Right lobe of liver (tissue), 6 donors: Measurements from ENCODE around the gene GJC3. TPM values are rescaled to one million over a fixed set of nuclear protein-coding genes. Genes with fewer than 3 reads are reported as not detected.
"Not testable (repeated sequence)": the region's sequence is repeated elsewhere in the genome, so short reads cannot be mapped to it uniquely, and the experiment has no call there.

ENCODE experiments used
- ATAC-seq, 4 donors: fragments of 200-7000 bp; cut with Tn5 transposase; one replicate each; pipeline ENCODE4 v1.9.1; 2020; ENCODE audit warnings: mild to moderate bottlenecking in 4 of 4, moderate library complexity in 4 of 4
- DNase-seq, 3 donors: peaks; one replicate each; pipeline ENCODE4 v3.0.0-alpha.2; 2020
- H3K27ac ChIP-seq, 3 donors: fragments of 200-600 bp; one replicate each; pipeline ENCODE4 v1.8.0; 2022
- H3K27me3 ChIP-seq, 2 donors: fragments of 200-600 bp; one replicate each; pipeline ENCODE4 v1.8.0; 2022
- H3K36me3 ChIP-seq, 4 donors: fragments of 200-600 bp; sonication (generic) in 1 of 4; one replicate each; pipeline versions ENCODE4 v1.5.1 to v1.8.0; 2017 to 2022; ENCODE audit warnings: control low read depth in 1 of 4
- H3K4me1 ChIP-seq, 4 donors: fragments of 200-600 bp; sonication (generic) in 1 of 4; one replicate each; pipeline versions ENCODE4 v1.5.1 to v1.8.0; 2017 to 2022; ENCODE audit warnings: control low read depth in 1 of 4
- H3K4me3 ChIP-seq, 3 donors: fragments of 200-600 bp; one replicate each; pipeline ENCODE4 v1.8.0; 2022
- H3K9me3 ChIP-seq, 4 donors: fragments of 200-600 bp; sonication (generic) in 1 of 4; one replicate each; pipeline versions ENCODE4 v1.5.1 to v1.8.0; 2017 to 2022; ENCODE audit warnings: control low read depth in 1 of 4
- POLR2A ChIP-seq: fragments of 450-650 bp; IDR thresholded peaks from one replicate; pipeline ENCODE4 v1.6.1; 2017; ENCODE audit warnings: antibody characterized with exemption, mild to moderate bottlenecking
- WGBS: methylation state at CpG from one replicate; pipeline ENCODE4 v1.1.6; 2018; ENCODE audit warnings: low coverage, low lambda C conversion rate; ENCODE audit not compliant: insufficient coverage; ENCODE audit errors: missing lambda C conversion rate; 5-methylcytosine and 5-hydroxymethylcytosine counted together
- intact Hi-C, 2 donors: fragments of 100-400 bp; cut with DNase I; formaldehyde crosslinking; loops; one replicate each; pipeline versions ENCODE4 v1.11.2 to v1.14.1; 2022
- total RNA-seq, 6 experiments: library from RNA; depleted of rRNA in 2 of 6; stranded (reverse); fragments of >200 nt in 2 of 6; fragmentation: NEBNext Ultra II Directional in 3 of 6; extraction: Animal tissue kit (Norgen Biotek cat#: 25700) in 3 of 6; gene quantifications; one replicate each; pipeline versions ENCODE4 v1.1.0 to v1.2.4, GENCODE V29; 2016 to 2023
- TF ChIP-seq, protein P1 (sequence below), 4 donors: fragments of 200-600 bp in 3 of 4; fragments of 450-650 bp in 1 of 4; IDR thresholded peaks; one replicate each; pipeline versions ENCODE4 v1.5.1 to v1.8.0; 2016 to 2022; ENCODE audit warnings: antibody characterized with exemption in 4 of 4, mild to moderate bottlenecking in 2 of 4
- donor health status: DM: no; HTN: yes; CAD: no.
- donor health status: DM: no; HTN: no; CAD: no.
- donor health status: DM: no; HTN: no; CAD: no.
- donor health status: DM: no; HTN: yes; CAD: no.
- donor health status: DM: no; HTN: yes; CAD: no.

GJC3 gene
- total RNA-seq, 6 experiments from 2014 or later = 0.17 to 0.86 (median 0.44) TPM

DNA sequence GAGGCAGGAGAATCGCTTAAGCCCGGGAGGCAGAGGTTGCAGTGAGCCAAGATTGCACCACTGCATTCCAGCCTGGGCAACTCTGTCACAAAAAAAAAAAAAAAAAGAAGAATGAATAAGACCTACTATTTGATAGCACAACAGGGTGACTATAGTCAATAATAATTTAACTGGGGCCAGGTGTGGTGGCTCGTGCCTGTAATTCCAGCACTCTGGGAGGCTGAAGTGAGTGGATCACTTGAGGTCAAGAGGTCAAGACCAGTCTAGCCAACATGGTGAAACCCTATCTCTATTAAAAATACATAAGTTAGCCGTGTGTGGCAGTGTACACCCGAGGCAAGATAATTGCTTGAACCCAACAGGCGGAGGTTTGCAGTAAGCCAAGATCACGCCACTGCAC is 44.4 kb upstream of the GJC3 start:
- H3K9me3 ChIP-seq, H3K27me3 ChIP-seq, intact Hi-C loops, DNase-seq: not testable (repeated sequence)
- ATAC-seq = peak in 2 of 4 donors; percentile 1 to 11
- 35% methylated on average over 7 of the region's 7 CpGs for WGBS
- peak overlapping the region; percentile 34 to 76 (median 69) for H3K4me3 ChIP-seq
- peaks cover 0 to 51% (median 20%) of the 10 kb centered on the region in 4 donors for H3K4me1 ChIP-seq
- H3K27ac ChIP-seq = peak overlapping the region in 2 of 3 donors; percentile 89 to 94
- H3K36me3 ChIP-seq = peaks cover 0 to 26% (median 5%) of the 10 kb centered on the region in 4 donors
- peak; percentile 21 for TF ChIP-seq POLR2A

DNA sequence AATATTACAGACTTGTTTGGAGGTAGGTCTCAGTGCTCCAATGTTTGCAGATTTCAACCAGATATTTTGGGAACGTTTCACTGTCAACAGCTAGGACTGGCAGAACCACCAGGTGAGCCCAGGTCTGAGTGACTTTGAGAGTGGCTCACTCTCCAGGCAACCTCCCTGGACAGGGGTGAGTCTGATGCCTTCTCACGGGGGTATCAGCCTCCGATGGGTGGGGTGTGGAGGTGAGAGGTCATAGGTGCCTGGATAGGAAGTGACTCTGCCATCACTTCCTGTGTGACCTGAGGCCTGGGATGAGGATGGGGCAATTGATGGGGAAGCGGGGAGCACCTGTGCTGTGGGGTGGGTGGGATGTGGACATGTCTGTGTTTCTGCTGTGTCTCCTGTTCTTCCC is 41.8 kb upstream of the GJC3 start:
- intact Hi-C loops = no loop called here
- WGBS = no CpG with 5 or more reads among the region's 4 CpGs
- H3K27me3 ChIP-seq = no peaks in the 10 kb centered on the region
- H3K36me3 ChIP-seq = peaks cover 0 to 52% (median 17%) of the 10 kb centered on the region in 4 donors
- no peak for TF ChIP-seq POLR2A
- TF ChIP-seq, protein P1, sequence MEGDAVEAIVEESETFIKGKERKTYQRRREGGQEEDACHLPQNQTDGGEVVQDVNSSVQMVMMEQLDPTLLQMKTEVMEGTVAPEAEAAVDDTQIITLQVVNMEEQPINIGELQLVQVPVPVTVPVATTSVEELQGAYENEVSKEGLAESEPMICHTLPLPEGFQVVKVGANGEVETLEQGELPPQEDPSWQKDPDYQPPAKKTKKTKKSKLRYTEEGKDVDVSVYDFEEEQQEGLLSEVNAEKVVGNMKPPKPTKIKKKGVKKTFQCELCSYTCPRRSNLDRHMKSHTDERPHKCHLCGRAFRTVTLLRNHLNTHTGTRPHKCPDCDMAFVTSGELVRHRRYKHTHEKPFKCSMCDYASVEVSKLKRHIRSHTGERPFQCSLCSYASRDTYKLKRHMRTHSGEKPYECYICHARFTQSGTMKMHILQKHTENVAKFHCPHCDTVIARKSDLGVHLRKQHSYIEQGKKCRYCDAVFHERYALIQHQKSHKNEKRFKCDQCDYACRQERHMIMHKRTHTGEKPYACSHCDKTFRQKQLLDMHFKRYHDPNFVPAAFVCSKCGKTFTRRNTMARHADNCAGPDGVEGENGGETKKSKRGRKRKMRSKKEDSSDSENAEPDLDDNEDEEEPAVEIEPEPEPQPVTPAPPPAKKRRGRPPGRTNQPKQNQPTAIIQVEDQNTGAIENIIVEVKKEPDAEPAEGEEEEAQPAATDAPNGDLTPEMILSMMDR (IDR thresholded peaks at IDR 0.05) = no peak
- H3K4me1 ChIP-seq = peaks cover 0 to 47% (median 14%) of the 10 kb centered on the region in 4 donors
- peak overlapping the region in 1 of 3 donors; percentile 89 for H3K27ac ChIP-seq
- no peaks in the 10 kb centered on the region for H3K9me3 ChIP-seq
- DNase-seq (peak in 1 of 3 donors; percentile 61), ATAC-seq (peak; percentile 4 to 32 (median 19))
- no peak overlapping the region for H3K4me3 ChIP-seq

DNA sequence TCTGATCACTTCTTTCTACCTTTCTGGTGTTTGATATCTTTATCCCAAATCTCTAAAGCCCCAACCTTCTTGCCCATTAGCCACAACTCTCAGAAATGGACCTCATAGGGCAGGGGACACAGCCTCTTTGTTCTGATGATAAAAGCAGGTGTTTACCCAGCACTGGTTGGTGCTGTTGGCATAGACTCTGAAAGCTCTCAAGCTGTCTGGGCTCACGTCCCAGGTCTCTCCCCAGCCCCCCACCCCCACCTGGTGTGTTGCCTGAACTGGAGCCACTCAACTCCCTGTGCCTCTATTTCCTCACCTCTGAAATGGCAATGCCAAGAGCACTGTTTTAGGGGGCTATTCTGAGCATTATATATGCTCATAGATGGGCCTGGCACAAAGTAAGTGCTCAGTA is 40.4 kb upstream of the GJC3 start:
- Histone ChIP-seq H3K27ac (peak overlapping the region in 1 of 3 donors; percentile 49), H3K4me1 (peaks cover 0 to 47% (median 13%) of the 10 kb centered on the region in 4 donors), H3K36me3 (peaks cover 0 to 57% (median 19%) of the 10 kb centered on the region in 4 donors)
- intact Hi-C loops, H3K27me3 ChIP-seq, H3K9me3 ChIP-seq, H3K4me3 ChIP-seq: not testable (repeated sequence)
- ATAC-seq (peak; percentile 75 to 78 (median 76)), DNase-seq (peak in 2 of 3 donors; percentile 73 to 78)
- WGBS = 20% methylated on average over 1 of the region's 1 CpG

DNA sequence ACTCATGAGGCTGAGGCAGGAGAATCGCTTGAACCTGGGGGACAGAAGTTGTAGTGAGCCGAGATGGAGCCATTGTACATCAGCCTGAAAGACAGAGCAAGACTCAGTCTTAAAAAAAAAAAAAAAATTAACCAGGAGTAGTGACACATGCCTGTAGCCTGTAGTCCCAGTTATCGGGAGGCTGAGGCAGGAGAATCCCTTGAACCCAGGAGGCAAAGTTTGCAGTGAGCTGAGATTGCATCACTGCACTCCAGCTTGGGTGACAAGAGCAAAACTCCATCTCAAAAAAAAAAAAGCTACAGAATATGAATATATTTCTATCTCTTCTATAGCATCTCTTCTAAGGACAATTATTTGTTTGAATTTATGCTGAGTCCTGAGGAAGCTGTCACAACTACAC is 39.9 kb upstream of the GJC3 start:
- H3K36me3 ChIP-seq = peaks cover 0 to 57% (median 19%) of the 10 kb centered on the region in 4 donors
- H3K27me3 ChIP-seq = no peaks in the 10 kb centered on the region
- H3K4me3 ChIP-seq = no peak overlapping the region
- H3K27ac ChIP-seq = peak overlapping the region in 1 of 3 donors; percentile 39
- DNase-seq (no peak), ATAC-seq (peak in 1 of 4 donors; percentile 4)
- peaks cover 0 to 47% (median 13%) of the 10 kb centered on the region in 4 donors for H3K4me1 ChIP-seq
- intact Hi-C loops = no loop called here
- no peaks in the 10 kb centered on the region for H3K9me3 ChIP-seq
- TF ChIP-seq POLR2A = no peak
- TF ChIP-seq, protein P1 (IDR thresholded peaks at IDR 0.05) = no peak
- 73% methylated on average over 3 of the region's 3 CpGs for WGBS

DNA sequence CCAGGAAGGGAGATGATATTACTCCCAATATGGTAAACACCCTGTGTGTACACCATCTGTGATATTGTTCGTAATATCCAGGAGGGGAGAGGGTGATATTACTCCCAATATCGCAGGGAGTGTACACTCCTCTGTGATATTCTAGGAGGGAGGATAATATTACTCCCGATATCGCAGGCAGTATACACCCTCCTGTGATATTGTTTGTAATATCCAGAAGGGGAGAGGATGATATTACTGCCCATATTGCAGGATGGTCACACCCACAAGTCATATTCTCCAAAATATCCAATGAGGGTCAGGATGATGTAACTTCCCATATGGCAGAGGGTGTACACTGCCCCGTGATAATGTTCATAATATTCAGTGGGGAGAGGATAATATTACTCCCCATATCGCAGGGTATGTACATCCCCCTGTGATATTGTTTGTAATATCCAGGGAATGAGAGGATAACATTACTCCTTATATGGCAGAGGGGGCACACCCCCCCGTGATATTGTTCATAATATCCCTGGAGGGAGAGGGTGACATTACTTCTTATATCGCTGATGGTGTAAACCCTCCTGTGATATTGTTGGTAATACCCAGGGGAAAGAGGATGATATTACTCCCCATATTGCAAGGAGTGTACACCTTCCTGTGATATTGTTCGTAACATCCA is 29.3 kb upstream of the GJC3 start:
- peaks cover 0 to 13% (median 4%) of the 10 kb centered on the region in 4 donors for H3K4me1 ChIP-seq
- H3K27me3 ChIP-seq = no peaks in the 10 kb centered on the region
- ATAC-seq (no peak), DNase-seq (no peak)
- intact Hi-C loops = no loop called here
- WGBS = 73% methylated on average over 7 of the region's 9 CpGs
- H3K9me3 ChIP-seq = no peaks in the 10 kb centered on the region
- H3K4me3 ChIP-seq = no peak overlapping the region
- no peak for TF ChIP-seq POLR2A
- TF ChIP-seq, protein P1 (IDR thresholded peaks at IDR 0.05) = no peak
- no peak overlapping the region for H3K27ac ChIP-seq
- no peaks in the 10 kb centered on the region for H3K36me3 ChIP-seq
